Ishikawa (cell line): ENCODE results near the gene NSDHL.

Experiments used
- CEBPB ChIP-seq: IDR thresholded peaks from 2 replicates; pipeline ENCODE4 v1.6.1; 2012
- CREB1 ChIP-seq: IDR thresholded peaks from 2 replicates; pipeline ENCODE4 v1.6.1; 2012; ENCODE audit warnings: low read depth
- EGR1 ChIP-seq: IDR thresholded peaks from 2 replicates; pipeline ENCODE4 v1.6.1; 2012
- EP300 ChIP-seq: IDR thresholded peaks from 2 replicates; pipeline ENCODE4 v1.6.1; 2012; ENCODE audit warnings: borderline replicate concordance
- FOXM1 ChIP-seq: IDR thresholded peaks from 2 replicates; pipeline ENCODE4 v1.6.1; 2012; ENCODE audit warnings: low read depth, borderline replicate concordance
- NFIC ChIP-seq: IDR thresholded peaks from 2 replicates; pipeline ENCODE4 v1.6.1; 2012
- RAD21 ChIP-seq: IDR thresholded peaks from 2 replicates; pipeline ENCODE4 v1.6.1; 2012; ENCODE audit warnings: low read depth
- TAF1 ChIP-seq: IDR thresholded peaks from 2 replicates; pipeline ENCODE4 v1.6.1; 2012; ENCODE audit warnings: low read depth, mild to moderate bottlenecking
- TCF12 ChIP-seq: IDR thresholded peaks from 2 replicates; pipeline ENCODE4 v1.6.1; 2012; ENCODE audit warnings: low read depth
- TEAD4 ChIP-seq: IDR thresholded peaks from 2 replicates; pipeline ENCODE4 v1.6.1; 2012
- YY1 ChIP-seq: IDR thresholded peaks from 2 replicates; pipeline ENCODE4 v1.6.1; 2012; ENCODE audit warnings: low read depth
- ZBTB7A ChIP-seq: IDR thresholded peaks from 2 replicates; pipeline ENCODE4 v1.6.1; 2012; ENCODE audit warnings: low read depth
- TF ChIP-seq, protein P1 (sequence below): IDR thresholded peaks from 2 replicates; pipeline ENCODE4 v1.6.1; 2012
- TF ChIP-seq, protein P2 (sequence below): IDR thresholded peaks from 2 replicates; pipeline ENCODE4 v1.6.1; 2012; ENCODE audit warnings: low read depth, mild to moderate bottlenecking
- TF ChIP-seq, protein P3 (sequence below): IDR thresholded peaks from 2 replicates; pipeline ENCODE4 v1.6.1; 2012

Gene NSDHL

GRCh38 chrX:152901816-152902501 is 71.1 kb downstream of the NSDHL start:
- TF ChIP-seq, protein P1, sequence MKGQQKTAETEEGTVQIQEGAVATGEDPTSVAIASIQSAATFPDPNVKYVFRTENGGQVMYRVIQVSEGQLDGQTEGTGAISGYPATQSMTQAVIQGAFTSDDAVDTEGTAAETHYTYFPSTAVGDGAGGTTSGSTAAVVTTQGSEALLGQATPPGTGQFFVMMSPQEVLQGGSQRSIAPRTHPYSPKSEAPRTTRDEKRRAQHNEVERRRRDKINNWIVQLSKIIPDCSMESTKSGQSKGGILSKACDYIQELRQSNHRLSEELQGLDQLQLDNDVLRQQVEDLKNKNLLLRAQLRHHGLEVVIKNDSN = no peak
- TF ChIP-seq RAD21 (no peak), CREB1 (no peak), TAF1 (no peak)

DNA sequence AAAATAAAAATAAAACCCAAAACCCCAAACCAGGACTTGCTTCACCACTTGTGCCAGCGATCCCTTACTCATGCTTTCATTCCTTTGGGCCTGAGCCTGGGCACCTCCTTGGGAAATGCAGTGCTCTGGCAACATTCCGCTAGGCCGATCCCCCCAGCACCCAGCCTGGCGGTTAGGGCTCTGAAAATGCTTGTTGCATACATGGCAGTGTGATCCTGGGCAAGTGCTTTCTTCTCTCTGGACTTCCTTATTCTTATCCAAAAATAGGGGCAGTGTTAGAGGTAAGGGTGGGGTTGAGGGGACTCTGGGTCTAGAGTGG is 71.6 kb downstream of the NSDHL start:
- TF ChIP-seq, protein P1 = no peak
- TF ChIP-seq, protein P2, sequence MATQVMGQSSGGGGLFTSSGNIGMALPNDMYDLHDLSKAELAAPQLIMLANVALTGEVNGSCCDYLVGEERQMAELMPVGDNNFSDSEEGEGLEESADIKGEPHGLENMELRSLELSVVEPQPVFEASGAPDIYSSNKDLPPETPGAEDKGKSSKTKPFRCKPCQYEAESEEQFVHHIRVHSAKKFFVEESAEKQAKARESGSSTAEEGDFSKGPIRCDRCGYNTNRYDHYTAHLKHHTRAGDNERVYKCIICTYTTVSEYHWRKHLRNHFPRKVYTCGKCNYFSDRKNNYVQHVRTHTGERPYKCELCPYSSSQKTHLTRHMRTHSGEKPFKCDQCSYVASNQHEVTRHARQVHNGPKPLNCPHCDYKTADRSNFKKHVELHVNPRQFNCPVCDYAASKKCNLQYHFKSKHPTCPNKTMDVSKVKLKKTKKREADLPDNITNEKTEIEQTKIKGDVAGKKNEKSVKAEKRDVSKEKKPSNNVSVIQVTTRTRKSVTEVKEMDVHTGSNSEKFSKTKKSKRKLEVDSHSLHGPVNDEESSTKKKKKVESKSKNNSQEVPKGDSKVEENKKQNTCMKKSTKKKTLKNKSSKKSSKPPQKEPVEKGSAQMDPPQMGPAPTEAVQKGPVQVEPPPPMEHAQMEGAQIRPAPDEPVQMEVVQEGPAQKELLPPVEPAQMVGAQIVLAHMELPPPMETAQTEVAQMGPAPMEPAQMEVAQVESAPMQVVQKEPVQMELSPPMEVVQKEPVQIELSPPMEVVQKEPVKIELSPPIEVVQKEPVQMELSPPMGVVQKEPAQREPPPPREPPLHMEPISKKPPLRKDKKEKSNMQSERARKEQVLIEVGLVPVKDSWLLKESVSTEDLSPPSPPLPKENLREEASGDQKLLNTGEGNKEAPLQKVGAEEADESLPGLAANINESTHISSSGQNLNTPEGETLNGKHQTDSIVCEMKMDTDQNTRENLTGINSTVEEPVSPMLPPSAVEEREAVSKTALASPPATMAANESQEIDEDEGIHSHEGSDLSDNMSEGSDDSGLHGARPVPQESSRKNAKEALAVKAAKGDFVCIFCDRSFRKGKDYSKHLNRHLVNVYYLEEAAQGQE = no peak
- TF ChIP-seq EP300 (no peak), CEBPB (no peak), EGR1 (no peak), TEAD4 (no peak), CREB1 (no peak), YY1 (no peak), ZBTB7A (no peak), TAF1 (no peak), FOXM1 (no peak), TCF12 (no peak), RAD21 (no peak), NFIC (no peak)
- TF ChIP-seq, protein P3, sequence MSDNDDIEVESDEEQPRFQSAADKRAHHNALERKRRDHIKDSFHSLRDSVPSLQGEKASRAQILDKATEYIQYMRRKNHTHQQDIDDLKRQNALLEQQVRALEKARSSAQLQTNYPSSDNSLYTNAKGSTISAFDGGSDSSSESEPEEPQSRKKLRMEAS = no peak

DNA sequence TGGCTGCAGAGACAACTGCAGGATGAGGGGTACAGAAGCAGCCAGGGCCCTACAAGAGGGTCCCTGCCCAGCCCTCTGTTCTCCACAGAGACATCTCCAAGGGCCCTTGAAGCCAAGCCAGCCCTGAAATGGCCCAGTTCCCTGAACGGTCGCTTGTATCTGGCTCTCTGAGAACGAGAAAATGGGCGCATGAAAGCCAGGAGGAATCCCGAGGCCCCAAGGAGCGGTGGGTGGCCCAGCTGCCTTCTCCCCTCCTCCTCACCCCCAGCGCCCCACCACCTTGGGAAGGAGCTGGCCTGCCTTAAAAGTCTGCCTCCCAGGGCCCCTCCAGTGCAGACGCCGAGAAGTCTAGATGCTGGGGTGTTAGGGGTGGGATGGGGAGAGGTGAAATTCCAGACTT is 72.7 kb downstream of the NSDHL start:
- no peak for TF ChIP-seq TCF12
- no peak for TF ChIP-seq CEBPB
- no peak for TF ChIP-seq ZBTB7A
- no peak for TF ChIP-seq YY1

DNA sequence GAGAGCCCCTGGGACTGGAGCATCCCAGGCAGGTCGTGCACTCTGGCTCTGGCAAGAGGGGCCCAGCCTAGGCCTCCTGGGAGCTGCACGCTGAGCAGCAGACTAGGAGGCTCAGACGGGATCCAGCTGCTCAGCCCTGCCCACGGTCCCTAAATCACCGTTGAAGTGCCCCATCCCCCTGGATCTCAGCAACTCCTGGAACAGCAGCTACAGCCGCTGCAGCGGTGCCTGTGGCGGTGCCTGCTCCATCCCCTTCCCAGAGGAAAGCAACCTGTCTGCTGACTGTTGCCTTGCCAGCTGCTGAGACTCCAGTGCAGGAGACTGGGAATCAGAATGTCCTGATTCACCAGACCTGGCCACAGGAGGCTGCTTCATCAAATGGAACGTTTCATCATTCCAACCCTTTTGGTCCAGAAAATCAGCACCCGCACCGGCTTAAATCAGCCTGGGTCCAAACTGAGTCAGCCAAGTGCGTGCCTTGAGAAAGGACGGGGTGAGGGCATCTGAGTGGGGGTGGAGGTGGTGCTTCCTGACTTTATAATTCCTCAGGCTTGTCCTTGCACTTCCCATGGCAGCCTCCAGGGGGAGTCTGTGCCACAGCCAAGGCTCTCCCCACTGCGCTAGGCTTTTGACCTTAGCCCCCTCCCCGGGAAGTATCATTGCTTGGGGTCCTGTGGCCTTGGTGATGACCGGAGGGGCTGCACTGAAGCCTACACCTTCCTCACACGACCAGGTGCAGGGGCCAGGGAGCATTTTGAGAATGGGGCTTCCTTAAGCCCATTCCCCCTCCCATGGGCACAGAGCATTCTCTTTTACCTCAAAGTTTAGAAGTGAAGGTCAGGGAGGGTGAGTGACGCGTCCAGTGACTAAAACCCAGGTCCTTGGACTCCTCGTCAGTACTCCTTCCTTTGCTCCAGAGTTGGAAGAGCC is 73.6 kb downstream of the NSDHL start:
- TF ChIP-seq TEAD4 = no peak
- TF ChIP-seq RAD21 = peak; percentile 62
- no peak for TF ChIP-seq YY1
- TF ChIP-seq ZBTB7A = no peak

GRCh38 chrX:152905081-152905420 is 74.2 kb downstream of the NSDHL start:
- TF ChIP-seq CEBPB (no peak), YY1 (no peak), TAF1 (no peak), TCF12 (no peak), EGR1 (no peak), ZBTB7A (no peak), RAD21 (no peak), CREB1 (no peak), FOXM1 (no peak), EP300 (no peak)
- TF ChIP-seq, protein P1 = no peak
- TF ChIP-seq, protein P2 = no peak

GRCh38 chrX:152907084-152907651 is 76.3 kb downstream of the NSDHL start:
- TF ChIP-seq TEAD4 (no peak), EP300 (no peak), NFIC (no peak), TAF1 (no peak), CREB1 (no peak), ZBTB7A (no peak), TCF12 (no peak), FOXM1 (no peak), CEBPB (no peak), YY1 (no peak), EGR1 (no peak)
- TF ChIP-seq, protein P2 = no peak
- TF ChIP-seq, protein P1 = no peak
- TF ChIP-seq, protein P3 = no peak
